Neural crest cell (in vitro differentiated cells): ENCODE data around the gene RAI1. TPM values are rescaled to one million over a fixed set of nuclear protein-coding genes. Genes with fewer than 3 reads are reported as not detected.

Experiments
- DNase-seq: peaks from one replicate; pipeline ENCODE4 v3.0.0; 2021; ENCODE audit warnings: low read depth, mixed read lengths, low spot score
- H3K27ac Mint-ChIP-seq: one replicate; pipeline ENCODE4 v1.8.0; 2021; ENCODE audit warnings: mild to moderate bottlenecking, mixed read lengths; ENCODE audit not compliant: unreplicated experiment
- H3K27me3 Mint-ChIP-seq: 2 replicates; pipeline ENCODE4 v1.8.0; 2021; ENCODE audit warnings: low read depth, mild to moderate bottlenecking, mixed read lengths
- H3K36me3 Mint-ChIP-seq: 2 replicates; pipeline ENCODE4 v1.8.0; 2021; ENCODE audit warnings: low read depth, mild to moderate bottlenecking, mixed read lengths
- H3K4me1 Mint-ChIP-seq: 2 replicates; pipeline ENCODE4 v1.8.0; 2021; ENCODE audit warnings: mixed read lengths
- H3K4me3 Mint-ChIP-seq: one replicate; pipeline ENCODE4 v1.8.0; 2021; ENCODE audit warnings: mild to moderate bottlenecking, mixed read lengths
- H3K9me3 Mint-ChIP-seq: 2 replicates; pipeline ENCODE4 v1.8.0; 2021; ENCODE audit warnings: mixed read lengths
- total RNA-seq: library from RNA; stranded (reverse); gene quantifications from 2 replicates; pipeline ENCODE4 v1.2.1, GENCODE V29; 2021
- TF ChIP-seq, protein P1 (sequence below): fragments of 200-600 bp; sonication (generic); conservative IDR thresholded peaks from 2 replicates; pipeline ENCODE4 v1.5.0; 2021; ENCODE audit warnings: antibody characterized with exemption, mild to moderate bottlenecking

Gene RAI1
- total RNA-seq, 1 donor from 2014 or later = 54.0 TPM

DNA sequence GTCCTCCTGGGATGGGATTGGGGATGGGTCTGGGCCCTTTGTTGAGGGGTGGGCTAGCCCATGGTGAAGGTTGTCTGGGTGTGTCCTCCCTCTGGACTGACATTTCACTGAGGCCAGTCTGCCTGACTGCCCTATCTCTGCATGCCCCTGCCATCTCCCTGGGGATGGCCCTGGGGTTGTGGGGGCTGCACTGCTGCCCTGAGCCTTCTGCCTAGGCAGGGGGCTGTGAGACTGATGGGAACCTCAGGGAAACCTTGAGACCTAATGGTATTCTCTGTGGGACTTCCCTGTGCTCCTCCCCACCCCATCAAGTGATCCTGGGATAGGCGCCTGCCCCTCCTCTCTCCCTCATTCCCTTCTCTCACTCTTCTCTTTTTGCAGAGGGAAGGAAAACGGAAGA lies 19.9 kb downstream of the RAI1 start:
- DNase-seq = no peak
- TF ChIP-seq, protein P1, sequence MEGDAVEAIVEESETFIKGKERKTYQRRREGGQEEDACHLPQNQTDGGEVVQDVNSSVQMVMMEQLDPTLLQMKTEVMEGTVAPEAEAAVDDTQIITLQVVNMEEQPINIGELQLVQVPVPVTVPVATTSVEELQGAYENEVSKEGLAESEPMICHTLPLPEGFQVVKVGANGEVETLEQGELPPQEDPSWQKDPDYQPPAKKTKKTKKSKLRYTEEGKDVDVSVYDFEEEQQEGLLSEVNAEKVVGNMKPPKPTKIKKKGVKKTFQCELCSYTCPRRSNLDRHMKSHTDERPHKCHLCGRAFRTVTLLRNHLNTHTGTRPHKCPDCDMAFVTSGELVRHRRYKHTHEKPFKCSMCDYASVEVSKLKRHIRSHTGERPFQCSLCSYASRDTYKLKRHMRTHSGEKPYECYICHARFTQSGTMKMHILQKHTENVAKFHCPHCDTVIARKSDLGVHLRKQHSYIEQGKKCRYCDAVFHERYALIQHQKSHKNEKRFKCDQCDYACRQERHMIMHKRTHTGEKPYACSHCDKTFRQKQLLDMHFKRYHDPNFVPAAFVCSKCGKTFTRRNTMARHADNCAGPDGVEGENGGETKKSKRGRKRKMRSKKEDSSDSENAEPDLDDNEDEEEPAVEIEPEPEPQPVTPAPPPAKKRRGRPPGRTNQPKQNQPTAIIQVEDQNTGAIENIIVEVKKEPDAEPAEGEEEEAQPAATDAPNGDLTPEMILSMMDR = no peak
- Mint-ChIP-seq H3K36me3 (no peaks in the 10 kb centered on the region), H3K27ac (no peak overlapping the region), H3K4me3 (peak overlapping the region; percentile 75), H3K9me3 (no peaks in the 10 kb centered on the region), H3K27me3 (peaks cover 8% of the 10 kb centered on the region), H3K4me1 (peaks cover 67% of the 10 kb centered on the region)

DNA sequence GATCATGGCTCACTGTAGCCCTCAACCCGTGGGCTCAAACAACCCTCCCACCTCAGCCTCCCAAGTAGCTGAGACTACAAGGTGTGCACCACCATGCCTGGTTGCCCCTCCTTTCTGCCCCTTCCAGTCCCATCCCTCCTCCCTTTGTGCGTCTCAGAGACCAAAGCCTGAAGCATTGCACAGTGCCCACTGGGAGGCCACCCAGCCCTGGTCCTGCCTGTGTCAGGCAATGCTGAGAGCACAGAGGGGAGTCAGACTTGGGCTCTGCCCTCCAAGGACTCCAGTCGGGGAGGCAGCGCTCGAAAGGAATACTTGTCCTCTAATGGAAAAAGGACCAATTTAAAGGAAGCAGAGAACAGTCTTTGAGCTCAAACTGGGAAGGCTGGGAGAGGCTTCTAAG lies 20.4 kb downstream of the RAI1 start:
- peaks cover 63% of the 10 kb centered on the region for H3K4me1 Mint-ChIP-seq
- DNase-seq = no peak
- TF ChIP-seq, protein P1 = no peak
- peaks cover 8% of the 10 kb centered on the region for H3K27me3 Mint-ChIP-seq
- H3K27ac Mint-ChIP-seq = no peak overlapping the region
- no peaks in the 10 kb centered on the region for H3K9me3 Mint-ChIP-seq
- no peaks in the 10 kb centered on the region for H3K36me3 Mint-ChIP-seq
- H3K4me3 Mint-ChIP-seq = peak overlapping the region; percentile 42

DNA sequence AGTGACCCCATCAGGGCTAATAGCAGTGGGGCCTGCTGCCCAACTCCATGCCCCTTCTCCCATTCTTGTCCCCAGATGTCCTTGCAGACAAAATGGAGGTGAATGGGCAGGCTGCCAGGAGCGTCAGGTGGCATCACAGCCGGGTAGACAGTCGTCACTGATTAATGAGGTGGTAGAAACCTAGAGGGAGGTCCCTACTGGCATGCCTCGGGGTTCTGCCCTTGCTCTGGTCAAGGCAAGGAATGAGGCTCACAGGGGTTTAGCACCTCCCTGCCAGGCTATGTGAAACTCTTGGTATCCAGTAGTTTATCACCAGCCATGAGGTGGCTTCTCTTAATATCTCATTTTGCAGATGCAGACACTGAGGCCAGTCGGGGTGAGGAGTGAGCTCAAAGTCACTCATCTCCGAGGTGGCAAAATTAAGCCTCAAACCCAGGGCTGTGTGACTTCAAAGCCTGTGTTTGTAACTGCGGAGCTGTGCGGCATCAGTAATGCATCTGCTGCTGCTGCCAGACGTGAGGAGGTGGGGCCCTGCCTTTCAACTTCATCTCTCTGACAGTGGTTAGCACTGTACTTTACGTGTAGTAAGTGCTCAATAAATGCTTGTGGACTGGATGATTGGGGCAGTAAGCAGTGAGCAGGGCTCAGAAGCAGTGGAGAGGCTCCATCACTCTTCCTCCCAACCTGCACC lies 21.3 kb downstream of the RAI1 start:
- H3K27me3 Mint-ChIP-seq = peaks cover 8% of the 10 kb centered on the region
- H3K27ac Mint-ChIP-seq = no peak overlapping the region
- H3K4me3 Mint-ChIP-seq = peak overlapping the region; percentile 5
- H3K9me3 Mint-ChIP-seq = no peaks in the 10 kb centered on the region
- H3K36me3 Mint-ChIP-seq = no peaks in the 10 kb centered on the region
- DNase-seq = no peak
- TF ChIP-seq, protein P1 = no peak
- peaks cover 54% of the 10 kb centered on the region for H3K4me1 Mint-ChIP-seq

DNA sequence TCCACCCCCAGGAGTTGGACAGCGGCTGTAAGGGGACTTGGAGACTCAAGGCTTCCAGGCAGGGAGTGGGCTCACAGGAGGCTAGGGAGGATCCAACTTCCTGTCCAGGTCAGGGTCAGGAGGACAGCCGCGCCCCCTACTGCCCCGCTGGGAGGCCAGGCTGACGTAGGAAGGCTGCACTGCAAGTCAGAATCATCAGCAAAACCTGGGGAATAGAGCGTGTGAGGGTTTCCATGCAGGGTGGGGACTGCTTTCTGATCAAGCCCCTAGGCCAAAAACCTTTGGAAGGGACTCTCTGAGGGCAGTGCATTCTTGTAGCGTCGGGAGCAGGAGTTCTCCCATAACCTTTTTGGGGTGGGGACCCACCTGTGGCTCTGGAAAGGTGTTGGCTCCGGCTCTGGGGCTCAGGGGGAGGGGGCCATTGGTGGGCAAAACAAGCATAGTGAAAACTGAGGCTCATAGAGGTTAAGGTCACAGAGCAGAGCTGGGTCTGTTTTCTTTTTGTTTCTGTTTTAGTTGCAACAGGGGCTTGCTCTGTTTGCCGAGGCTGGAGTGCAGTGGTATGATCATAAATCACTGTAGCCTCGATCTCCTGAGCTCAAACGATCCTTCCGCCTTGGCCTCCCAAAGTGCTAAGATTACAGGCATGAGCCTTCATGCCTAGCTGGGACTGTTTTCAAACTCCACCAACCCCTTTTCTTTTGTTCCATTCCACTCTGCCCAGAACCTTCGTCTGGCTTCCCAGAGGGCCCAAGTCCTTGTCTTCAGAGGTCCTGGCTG lies 22.1 kb downstream of the RAI1 start:
- no peak for DNase-seq
- TF ChIP-seq, protein P1 = no peak
- H3K9me3 Mint-ChIP-seq = no peaks in the 10 kb centered on the region
- peak overlapping the region; percentile 64 for H3K4me3 Mint-ChIP-seq
- H3K27me3 Mint-ChIP-seq = peaks cover 8% of the 10 kb centered on the region
- peaks cover 48% of the 10 kb centered on the region for H3K4me1 Mint-ChIP-seq
- H3K27ac Mint-ChIP-seq = peak overlapping the region; percentile 81
- H3K36me3 Mint-ChIP-seq = no peaks in the 10 kb centered on the region

DNA sequence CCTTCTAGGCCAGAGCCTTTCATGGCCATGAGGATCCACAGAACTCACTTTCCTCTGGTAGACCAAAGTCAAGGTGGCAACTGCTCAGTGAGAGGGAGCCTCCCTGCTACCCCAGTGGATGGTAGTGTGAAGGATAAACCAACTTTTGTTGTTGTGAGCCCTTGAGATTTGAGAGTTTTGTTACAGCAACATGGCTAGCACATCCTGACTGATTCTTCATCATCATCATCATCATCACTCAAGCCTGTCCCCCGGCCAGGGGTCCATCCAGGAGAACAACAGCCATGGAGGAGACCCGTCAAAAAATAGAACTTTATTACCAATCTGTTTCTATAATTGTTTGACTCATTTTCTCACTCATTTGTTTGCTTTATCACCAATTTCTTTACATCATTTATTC lies 23.7 kb downstream of the RAI1 start:
- no peaks in the 10 kb centered on the region for H3K9me3 Mint-ChIP-seq
- H3K36me3 Mint-ChIP-seq = no peaks in the 10 kb centered on the region
- peaks cover 8% of the 10 kb centered on the region for H3K27me3 Mint-ChIP-seq
- no peak overlapping the region for H3K4me3 Mint-ChIP-seq
- TF ChIP-seq, protein P1 = no peak
- peaks cover 36% of the 10 kb centered on the region for H3K4me1 Mint-ChIP-seq
- DNase-seq = no peak
- H3K27ac Mint-ChIP-seq = no peak overlapping the region
